H9 (cell line): ENCODE results near the gene TGFB1I1. TPM values are rescaled to one million over a fixed set of nuclear protein-coding genes. Genes with fewer than 3 reads are reported as not detected.

Experiments
- DNase-seq: peaks from one replicate; pipeline ENCODE4 v3.0.0-alpha.2; 2017
- H2AFZ ChIP-seq: one replicate; pipeline ENCODE4 v1.6.1; 2013; ENCODE audit warnings: mild to moderate bottlenecking, low read length, control low read depth, moderate library complexity
- H2AK5ac ChIP-seq: 2 replicates; pipeline ENCODE4 v1.6.1; 2013; ENCODE audit warnings: low read length, control low read depth, mixed read lengths; ENCODE audit not compliant: insufficient read length
- H2BK120ac ChIP-seq: one replicate; pipeline ENCODE4 v1.6.1; 2013; ENCODE audit warnings: low read depth, mild to moderate bottlenecking, low read length, control low read depth, inconsistent platforms; ENCODE audit not compliant: poor library complexity, severe bottlenecking
- H2BK12ac ChIP-seq: 2 replicates; pipeline ENCODE4 v1.6.1; 2013; ENCODE audit warnings: low read length, control low read depth, mixed read lengths, low read depth; ENCODE audit not compliant: insufficient read length
- H2BK15ac ChIP-seq: 2 replicates; pipeline ENCODE4 v1.6.1; 2013; ENCODE audit warnings: low read depth, low read length, control low read depth
- H2BK20ac ChIP-seq: one replicate; pipeline ENCODE4 v1.6.1; 2013; ENCODE audit warnings: low read depth, mild to moderate bottlenecking, low read length, control low read depth, inconsistent platforms; ENCODE audit not compliant: poor library complexity, severe bottlenecking
- H2BK5ac ChIP-seq: 2 replicates; pipeline ENCODE4 v1.6.1; 2013; ENCODE audit warnings: low read length, control low read depth, mixed read lengths; ENCODE audit not compliant: insufficient read length
- H3K14ac ChIP-seq: 2 replicates; pipeline ENCODE4 v1.6.1; 2013; ENCODE audit warnings: low read length, control low read depth; ENCODE audit not compliant: insufficient read depth
- H3K18ac ChIP-seq: 2 replicates; pipeline ENCODE4 v1.6.1; 2013; ENCODE audit warnings: low read depth, mild to moderate bottlenecking, mixed read lengths, low read length, control low read depth; ENCODE audit not compliant: insufficient read length
- H3K23ac ChIP-seq: 2 replicates; pipeline ENCODE4 v1.6.1; 2013; ENCODE audit warnings: low read length, control low read depth, mixed read lengths, low read depth; ENCODE audit not compliant: insufficient read length
- H3K23me2 ChIP-seq: 2 replicates; pipeline ENCODE4 v1.6.1; 2013; ENCODE audit warnings: low read depth, mild to moderate bottlenecking, mixed read lengths, low read length, control low read depth; ENCODE audit not compliant: insufficient read length, poor library complexity, severe bottlenecking
- H3K27ac ChIP-seq: 2 replicates; pipeline ENCODE4 v1.5.1; 2013; ENCODE audit warnings: low read length, control low read depth, mixed read lengths, low read depth; ENCODE audit not compliant: insufficient read length
- H3K27me3 ChIP-seq: 2 replicates; pipeline ENCODE4 v1.6.1; 2013; ENCODE audit warnings: low read length, control low read depth, inconsistent platforms; ENCODE audit not compliant: insufficient read depth
- H3K4ac ChIP-seq: 2 replicates; pipeline ENCODE4 v1.6.1; 2013; ENCODE audit warnings: low read depth, mild to moderate bottlenecking, control low read depth, inconsistent platforms, low read length, moderate library complexity
- H3K4me1 ChIP-seq: 2 replicates; pipeline ENCODE4 v1.6.1; 2013; ENCODE audit warnings: low read length, control low read depth, inconsistent platforms; ENCODE audit not compliant: insufficient read depth
- H3K4me2 ChIP-seq: 2 replicates; pipeline ENCODE4 v1.6.1; 2013; ENCODE audit warnings: low read length, control low read depth, mixed read lengths; ENCODE audit not compliant: insufficient read length, insufficient read depth
- H3K56ac ChIP-seq: 2 replicates; pipeline ENCODE4 v1.6.1; 2013; ENCODE audit warnings: low read depth, mild to moderate bottlenecking, mixed read lengths, low read length, control low read depth; ENCODE audit not compliant: insufficient read length
- H3K79me1 ChIP-seq: 2 replicates; pipeline ENCODE4 v1.6.1; 2013; ENCODE audit warnings: low read depth, mild to moderate bottlenecking, moderate library complexity, low read length, control low read depth, inconsistent platforms; ENCODE audit not compliant: insufficient read depth, poor library complexity, severe bottlenecking
- H3K79me2 ChIP-seq: 2 replicates; pipeline ENCODE4 v1.6.1; 2013; ENCODE audit warnings: low read length, control low read depth, inconsistent platforms; ENCODE audit not compliant: insufficient read depth
- H3K9ac ChIP-seq: 2 replicates; pipeline ENCODE4 v1.6.1; 2013; ENCODE audit warnings: low read length, control low read depth, mixed read lengths; ENCODE audit not compliant: insufficient read length; ENCODE audit errors: extremely low read depth
- H3K9me3 ChIP-seq: one replicate; pipeline ENCODE4 v1.6.1; 2013; ENCODE audit warnings: low read depth, low read length, inconsistent platforms; ENCODE audit not compliant: control insufficient read depth
- H3T11ph ChIP-seq: one replicate; pipeline ENCODE4 v1.6.1; 2013; ENCODE audit warnings: mild to moderate bottlenecking, low read length, control low read depth, inconsistent platforms
- H4K20me1 ChIP-seq: one replicate; pipeline ENCODE4 v1.6.1; 2013; ENCODE audit not compliant: control insufficient read depth, insufficient read length, insufficient read depth
- H4K5ac ChIP-seq: 2 replicates; pipeline ENCODE4 v1.6.1; 2013; ENCODE audit warnings: low read depth, mild to moderate bottlenecking, mixed read lengths, low read length, control low read depth; ENCODE audit not compliant: insufficient read length
- H4K8ac ChIP-seq: replicated peaks from 2 replicates; pipeline ENCODE4 v1.6.1; 2013; ENCODE audit warnings: low read length, control low read depth, mixed read lengths, low read depth; ENCODE audit not compliant: insufficient read length
- H4K91ac ChIP-seq: 2 replicates; pipeline ENCODE4 v1.6.1; 2013; ENCODE audit warnings: low read depth, mild to moderate bottlenecking, moderate library complexity, mixed read lengths, low read length, control low read depth; ENCODE audit not compliant: insufficient read length
- H3K27ac Mint-ChIP-seq, 3 experiments: 2 replicates in 2 of 3; 3 replicates in 1 of 3; pipeline ENCODE4 v1.8.0; 2020 to 2021; ENCODE audit warnings: mixed read lengths in 3 of 3, mild to moderate bottlenecking in 1 of 3, moderate library complexity in 1 of 3
- H3K27me3 Mint-ChIP-seq: 2 replicates; pipeline ENCODE4 v1.8.0; 2021; ENCODE audit warnings: low read depth, mild to moderate bottlenecking, moderate library complexity, mixed read lengths
- H3K36me3 Mint-ChIP-seq, 3 experiments: 2 replicates in 2 of 3; 3 replicates in 1 of 3; pipeline ENCODE4 v1.8.0; 2020 to 2021; ENCODE audit warnings: low read depth in 3 of 3, mixed read lengths in 3 of 3; ENCODE audit not compliant: insufficient read depth in 1 of 3
- H3K4me1 Mint-ChIP-seq, 2 experiments: 2 replicates each; pipeline ENCODE4 v1.8.0; 2020; ENCODE audit warnings: mixed read lengths in 2 of 2
- H3K4me3 Mint-ChIP-seq, 2 experiments: 2 replicates in 1 of 2; 3 replicates in 1 of 2; pipeline ENCODE4 v1.8.0; 2020 to 2021; ENCODE audit warnings: mild to moderate bottlenecking in 2 of 2, mixed read lengths in 2 of 2, moderate library complexity in 1 of 2
- H3K9me3 Mint-ChIP-seq, 2 experiments: 2 replicates in 1 of 2; 3 replicates in 1 of 2; pipeline ENCODE4 v1.8.0; 2020; ENCODE audit warnings: mild to moderate bottlenecking in 2 of 2, mixed read lengths in 2 of 2, moderate library complexity in 1 of 2
- CTCF ChIP-seq: fragments of 200-600 bp; sonication (generic); conservative IDR thresholded peaks from 3 replicates; pipeline ENCODE4 v1.8.0; 2021; ENCODE audit warnings: antibody characterized with exemption, mild to moderate bottlenecking
- WGBS: extraction: QIAGEN DNeasy Blood & Tissue Kit; methylation state at CpG from one replicate; pipeline ENCODE4 v1.1.7; 2013; ENCODE audit warnings: missing lambda C conversion rate, low lambda C conversion rate, mixed read lengths; ENCODE audit not compliant: insufficient read length; ENCODE audit errors: extremely low coverage; 5-methylcytosine and 5-hydroxymethylcytosine counted together
- total RNA-seq: library from RNA; stranded (reverse); gene quantifications from 2 replicates; pipeline ENCODE4 v1.2.1, GENCODE V29; 2021

The TGFB1I1 gene
- total RNA-seq, 1 experiment from 2014 or later = 15.4 TPM

GRCh38 chr16:31467151-31467773 is 4.7 kb upstream of the TGFB1I1 start:
- Histone ChIP-seq H3K14ac (no peak overlapping the region), H3K23ac (no peak overlapping the region), H3K27me3 (no peaks in the 10 kb centered on the region), H2AK5ac (no peak overlapping the region), H4K20me1 (no peaks in the 10 kb centered on the region), H3K9ac (no peak overlapping the region), H2BK5ac (no peak overlapping the region), H3K18ac (no peak overlapping the region), H2BK12ac (no peak overlapping the region), H2AFZ (no peak overlapping the region), H3K23me2 (peaks cover 6% of the 10 kb centered on the region), H3K27ac (no peak overlapping the region), H2BK120ac (no peak overlapping the region), H3K4ac (no peak overlapping the region), H3K56ac (no peak overlapping the region), H4K5ac (no peak overlapping the region), H3K4me2 (no peak overlapping the region), H2BK20ac (no peak overlapping the region), H4K91ac (no peak overlapping the region), H3K4me1 (peaks cover 3% of the 10 kb centered on the region; the same call in 1 of the 2 replicates), H4K8ac (no peak overlapping the region), H3T11ph (no peak overlapping the region), H3K9me3 (no peaks in the 10 kb centered on the region), H3K79me1 (no peaks in the 10 kb centered on the region), H3K79me2 (no peaks in the 10 kb centered on the region), H2BK15ac (no peak overlapping the region)
- TF ChIP-seq CTCF = no peak
- Mint-ChIP-seq H3K36me3 (peaks cover 3 to 34% (median 29%) of the 10 kb centered on the region in 3 experiments), H3K4me3 (no peak overlapping the region; a peak in 1 of 5 replicates), H3K9me3 (peaks cover 0 to 2% of the 10 kb centered on the region in 2 experiments; a peak in 1 of 5 replicates), H3K27me3 (peaks cover 7% of the 10 kb centered on the region), H3K27ac (no peak overlapping the region), H3K4me1 (peaks cover 7% of the 10 kb centered on the region in 2 experiments)
- DNase-seq = no peak
- whole genome bisulfite sequencing = no CpG with 5 or more reads among the region's 5 CpGs
